ENCODE data around the gene MYT1.

DNA sequence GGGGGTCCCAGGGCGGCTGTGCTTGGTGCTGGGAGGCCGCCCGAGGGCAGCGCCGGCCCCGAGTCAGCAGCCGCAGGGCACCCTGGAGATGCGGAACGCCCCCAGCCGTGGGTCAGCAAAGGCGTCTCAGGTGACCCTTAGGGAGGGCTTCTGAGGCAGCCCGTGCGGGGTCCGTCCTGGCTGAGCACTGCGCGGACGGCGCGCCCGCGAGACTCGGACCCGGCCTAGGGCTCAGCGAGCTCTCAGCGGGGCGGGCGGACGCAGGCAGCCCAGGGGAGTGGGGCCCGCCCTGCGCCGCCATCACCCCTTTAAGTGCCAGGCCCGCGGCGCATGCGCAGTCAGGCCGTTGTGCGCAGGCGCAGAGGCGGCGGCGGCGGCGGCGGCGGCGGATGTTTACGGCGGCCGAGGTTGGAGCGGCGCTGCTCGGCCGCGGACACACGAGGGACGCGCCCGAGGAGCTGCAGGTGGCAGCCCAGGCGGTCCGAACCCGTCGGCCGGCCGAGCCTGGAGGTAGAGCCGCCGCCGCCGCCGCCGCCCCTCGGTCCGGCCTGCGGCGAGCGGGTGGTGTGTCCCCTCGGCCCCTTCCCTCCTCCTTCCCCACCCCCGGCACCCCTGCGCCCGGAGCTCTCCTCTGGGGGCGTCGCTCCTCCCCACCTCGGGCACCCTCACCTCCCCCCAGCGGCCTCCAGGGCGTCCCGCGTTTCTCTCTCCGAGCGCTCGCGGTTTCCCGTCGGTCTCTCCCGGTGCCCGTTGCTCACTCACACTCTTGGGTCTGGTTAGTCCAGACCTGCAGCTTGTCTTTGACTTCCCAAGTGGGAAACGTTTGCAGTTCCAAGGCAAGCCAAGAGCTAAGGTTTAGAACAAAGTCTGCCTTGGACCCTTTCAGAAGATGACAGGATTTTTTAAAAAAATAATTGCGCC is 91.4 kb downstream of the MYT1 start, which contains the start of gene PCMTD2:
- TF ChIP-seq POLR2AphosphoS5 (IDR thresholded peaks at IDR 0.05; ENCODE audit: low read depth, low read length) (peak; percentile 82), RAD21 (IDR thresholded peaks at IDR 0.05; ENCODE audit: low read depth) (no peak), EZH2phosphoT487 (IDR thresholded peaks at IDR 0.05; ENCODE audit: borderline replicate concordance) (no peak), SIN3A (IDR thresholded peaks at IDR 0.05; ENCODE audit: low read depth) (no peak), YY1 (IDR thresholded peaks at IDR 0.05; ENCODE audit: extremely low read depth, insufficient replicate concordance, low read depth, low read length) (peak; percentile 52), POLR2A (IDR thresholded peaks at IDR 0.05; ENCODE audit: borderline replicate concordance, extremely low read depth, insufficient read depth, insufficient read length) (peak; percentile 62), ZFX (IDR thresholded peaks at IDR 0.05) (peak; percentile 80), EZH2 (IDR thresholded peaks at IDR 0.05) (no peak)
- TF ChIP-seq, protein P1, sequence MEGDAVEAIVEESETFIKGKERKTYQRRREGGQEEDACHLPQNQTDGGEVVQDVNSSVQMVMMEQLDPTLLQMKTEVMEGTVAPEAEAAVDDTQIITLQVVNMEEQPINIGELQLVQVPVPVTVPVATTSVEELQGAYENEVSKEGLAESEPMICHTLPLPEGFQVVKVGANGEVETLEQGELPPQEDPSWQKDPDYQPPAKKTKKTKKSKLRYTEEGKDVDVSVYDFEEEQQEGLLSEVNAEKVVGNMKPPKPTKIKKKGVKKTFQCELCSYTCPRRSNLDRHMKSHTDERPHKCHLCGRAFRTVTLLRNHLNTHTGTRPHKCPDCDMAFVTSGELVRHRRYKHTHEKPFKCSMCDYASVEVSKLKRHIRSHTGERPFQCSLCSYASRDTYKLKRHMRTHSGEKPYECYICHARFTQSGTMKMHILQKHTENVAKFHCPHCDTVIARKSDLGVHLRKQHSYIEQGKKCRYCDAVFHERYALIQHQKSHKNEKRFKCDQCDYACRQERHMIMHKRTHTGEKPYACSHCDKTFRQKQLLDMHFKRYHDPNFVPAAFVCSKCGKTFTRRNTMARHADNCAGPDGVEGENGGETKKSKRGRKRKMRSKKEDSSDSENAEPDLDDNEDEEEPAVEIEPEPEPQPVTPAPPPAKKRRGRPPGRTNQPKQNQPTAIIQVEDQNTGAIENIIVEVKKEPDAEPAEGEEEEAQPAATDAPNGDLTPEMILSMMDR (IDR thresholded peaks at IDR 0.05 in 2 of 3, conservative IDR thresholded peaks at IDR 0.05 in 1 of 3; ENCODE audit: borderline replicate concordance in 1 of 3, insufficient read depth in 1 of 3, low read depth in 2 of 3, low read length in 2 of 3), result no peak

Measured in HCT116 (cell line).